ENCODE measurements around the gene TIMP1. TPM values are rescaled to one million over a fixed set of nuclear protein-coding genes. Genes with fewer than 3 reads are reported as not detected.

Gene TIMP1
- total and polyA plus RNA-seq, 10 of the 15 experiments (the other 5 are each of a cell fraction or from before 2014, with no cell fraction given) = 101 to 341 (median 134) TPM

- TF ChIP-seq ZBTB11 (CRISPR knock-in tag; IDR thresholded peaks at IDR 0.05) = no peak
- TF ChIP-seq ZBED1 (IDR thresholded peaks at IDR 0.05; ENCODE audit: borderline replicate concordance) = no peak
- TF ChIP-seq BHLHE40 (IDR thresholded peaks at IDR 0.05; ENCODE audit: borderline replicate concordance in 1 of 2, low read depth in 2 of 2, low read length in 1 of 2) = peak in 1 of 2 experiments; percentile 51; a peak in 1 of 4 replicates
- TF ChIP-seq BCL3 (IDR thresholded peaks at IDR 0.05; ENCODE audit: borderline replicate concordance, insufficient read depth, low read depth, low read length, poor library complexity, severe bottlenecking) = no peak
- no peak for TF ChIP-seq SPI1 (IDR thresholded peaks at IDR 0.05; ENCODE audit: borderline replicate concordance, insufficient read depth, low read depth, low read length)
- 0 out of 2 replicates have a peak, but pooled peaks have one; percentile 25 for TF ChIP-seq CHD2 (IDR thresholded peaks at IDR 0.05; ENCODE audit: borderline replicate concordance, low read depth, low read length)
- TF ChIP-seq BRCA1 (IDR thresholded peaks at IDR 0.05; ENCODE audit: low read depth, low read length) = no peak
- no peak for TF ChIP-seq CHD4 (IDR thresholded peaks at IDR 0.05)
- TF ChIP-seq RBBP5 (conservative IDR thresholded peaks at IDR 0.05) = no peak
- TF ChIP-seq RB1 (IDR thresholded peaks at IDR 0.05; ENCODE audit: borderline replicate concordance) = 0 out of 2 replicates have a peak, but pooled peaks have one; percentile 22
- TF ChIP-seq MYB (IDR thresholded peaks at IDR 0.05; ENCODE audit: borderline replicate concordance, low read depth, low read length) = no peak
- TF ChIP-seq BACH1 (IDR thresholded peaks at IDR 0.05; ENCODE audit: borderline replicate concordance) = no peak
- TF ChIP-seq HDAC6 (IDR thresholded peaks at IDR 0.05; ENCODE audit: unreplicated experiment) = no peak
- no peak for TF ChIP-seq IRF3 (IDR thresholded peaks at IDR 0.05)
- no peak for TF ChIP-seq STAT3 (IDR thresholded peaks at IDR 0.05; ENCODE audit: low read depth, low read length)
- TF ChIP-seq IKZF1 (conservative IDR thresholded peaks at IDR 0.05) = peak; percentile 42
- peak; percentile 43; the same call in 1 of the 2 replicates for TF ChIP-seq SMC3 (IDR thresholded peaks at IDR 0.05; ENCODE audit: borderline replicate concordance, low read length)
- peak; percentile 41 for TF ChIP-seq PBX3 (IDR thresholded peaks at IDR 0.05; ENCODE audit: insufficient replicate concordance, low read depth, low read length)
- TF ChIP-seq SREBF2 (IDR thresholded peaks at IDR 0.05; ENCODE audit: low read length) = no peak
- no peak for TF ChIP-seq HDAC2 (IDR thresholded peaks at IDR 0.05)
- no peak for TF ChIP-seq BMI1 (IDR thresholded peaks at IDR 0.05; ENCODE audit: borderline replicate concordance)
- TF ChIP-seq JUND (IDR thresholded peaks at IDR 0.05; ENCODE audit: low read depth, low read length) = no peak
- TF ChIP-seq ATF7 (IDR thresholded peaks at IDR 0.05; ENCODE audit: low read depth) = peak; percentile 50; the same call in 1 of the 2 replicates
- no peak for TF ChIP-seq NFIC (IDR thresholded peaks at IDR 0.05; ENCODE audit: low read depth, low read length)
- TF ChIP-seq PKNOX1 (IDR thresholded peaks at IDR 0.05) = peak; percentile 79
Observed at GRCh38 chrX:47628982-47629381, 46.7 kb downstream of the TIMP1 start (continued).

All from GM12878 (cell line).